ENCODE measurements around the gene SLC39A1. TPM values are rescaled to one million over a fixed set of nuclear protein-coding genes. Genes with fewer than 3 reads are reported as not detected.
A peak's percentile ranks its signal among the peaks of the same experiment; 100 is the strongest.

Gene SLC39A1
- total and polyA plus RNA-seq, 2 experiments from 2014 or later, result 87.3 to 220 TPM

DNA sequence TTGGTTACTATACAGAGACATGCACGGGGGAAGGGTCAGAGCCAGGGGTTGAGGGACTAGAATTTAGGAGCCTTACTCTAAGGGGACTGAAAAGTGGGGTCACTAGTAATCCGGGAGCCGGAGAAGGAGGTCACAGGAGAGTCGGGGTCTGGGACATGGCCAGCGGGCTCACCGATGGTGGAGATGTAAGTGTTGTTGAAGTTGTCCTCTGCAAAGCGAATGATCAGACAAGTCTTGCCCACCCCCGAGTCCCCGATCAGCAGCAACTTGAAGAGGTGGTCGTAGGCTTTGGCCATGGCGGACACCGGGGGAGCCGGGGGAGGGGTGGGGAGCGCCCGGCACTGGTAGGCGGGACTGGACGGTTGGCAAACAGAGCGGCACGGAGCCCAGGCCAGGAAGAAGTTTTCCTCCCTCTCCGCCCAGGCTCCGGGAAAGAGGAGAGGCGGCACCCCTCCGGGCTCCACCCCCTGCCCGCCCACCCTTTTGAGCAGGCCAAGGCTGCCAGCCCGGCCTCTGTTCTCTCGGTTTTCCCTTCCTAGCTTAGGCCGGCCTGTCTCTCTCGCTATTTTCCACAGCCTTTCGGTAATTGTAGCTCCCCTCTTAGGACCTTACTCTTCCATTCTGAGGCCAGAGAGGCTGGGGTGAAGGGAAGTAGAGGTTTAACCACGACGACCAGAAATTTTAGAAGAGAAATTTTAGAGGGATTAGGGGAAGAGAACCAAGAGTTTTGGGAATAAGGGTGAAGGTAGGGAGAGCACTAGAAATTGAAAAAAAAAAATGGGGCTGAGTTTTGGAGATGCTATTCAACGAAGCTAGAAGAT, 22.8 kb upstream of the SLC39A1 start, which contains the start of gene RAB13:
Gene RAB13 (minus strand): TSS at position 399 of the 821 bp plus-strand sequence. CDS start 103 bp downstream, at position 296.
- peaks cover 24% of the 10 kb centered on the region for H3K79me2 ChIP-seq (replicated peaks; ENCODE audit: insufficient read depth)
- TF ChIP-seq POLR2AphosphoS5 (IDR thresholded peaks at IDR 0.05; ENCODE audit: low read depth), result peak; percentile 40; the same call in 1 of the 2 replicates
- TF ChIP-seq CREB1 (CRISPR knock-in tag; IDR thresholded peaks at IDR 0.05; ENCODE audit: low read depth), result no peak
- peaks cover 12% of the 10 kb centered on the region for H3K36me3 ChIP-seq (ENCODE audit: insufficient read depth)
- peak; percentile 86 for ATAC-seq
- peak within 1 kb of the TSS; percentile 80 for H3K4me3 ChIP-seq
- no peaks in the 10 kb centered on the region for H3K27me3 ChIP-seq (ENCODE audit: insufficient read depth)
- peak within 1 kb of the TSS; percentile 94 for H3K27ac Mint-ChIP-seq
- peaks cover 21% of the 10 kb centered on the region for H3K27me3 Mint-ChIP-seq (ENCODE audit: insufficient read depth, low read depth, poor library complexity)
- no peaks in the 10 kb centered on the region for H3K9me3 Mint-ChIP-seq
- H3K4me1 ChIP-seq (ENCODE audit: insufficient read depth), result peaks cover 6% of the 10 kb centered on the region
- H3K4me1 Mint-ChIP-seq, result peaks cover 20% of the 10 kb centered on the region
- H2AFZ ChIP-seq, result peak within 1 kb of the TSS; percentile 78; the same call in 1 of the 2 replicates
- peak within 1 kb of the TSS; percentile 92 for H3K4me3 Mint-ChIP-seq
- H3F3A ChIP-seq (replicated peaks; ENCODE audit: low read depth), result peaks cover 5% of the 10 kb centered on the region
- DNase-seq (ENCODE audit: low spot score), result peak; percentile 91
- H4K20me1 ChIP-seq (replicated peaks; ENCODE audit: insufficient read depth), result peaks cover 8% of the 10 kb centered on the region
- H3K27ac ChIP-seq (ENCODE audit: low read depth), result peak within 1 kb of the TSS; percentile 83
- H3K4me2 ChIP-seq, result peak within 1 kb of the TSS; percentile 85
- H3K36me3 Mint-ChIP-seq (ENCODE audit: low read depth), result peaks cover 41% of the 10 kb centered on the region
- H3K9me2 ChIP-seq (ENCODE audit: insufficient read depth), result no peaks in the 10 kb centered on the region

DNA sequence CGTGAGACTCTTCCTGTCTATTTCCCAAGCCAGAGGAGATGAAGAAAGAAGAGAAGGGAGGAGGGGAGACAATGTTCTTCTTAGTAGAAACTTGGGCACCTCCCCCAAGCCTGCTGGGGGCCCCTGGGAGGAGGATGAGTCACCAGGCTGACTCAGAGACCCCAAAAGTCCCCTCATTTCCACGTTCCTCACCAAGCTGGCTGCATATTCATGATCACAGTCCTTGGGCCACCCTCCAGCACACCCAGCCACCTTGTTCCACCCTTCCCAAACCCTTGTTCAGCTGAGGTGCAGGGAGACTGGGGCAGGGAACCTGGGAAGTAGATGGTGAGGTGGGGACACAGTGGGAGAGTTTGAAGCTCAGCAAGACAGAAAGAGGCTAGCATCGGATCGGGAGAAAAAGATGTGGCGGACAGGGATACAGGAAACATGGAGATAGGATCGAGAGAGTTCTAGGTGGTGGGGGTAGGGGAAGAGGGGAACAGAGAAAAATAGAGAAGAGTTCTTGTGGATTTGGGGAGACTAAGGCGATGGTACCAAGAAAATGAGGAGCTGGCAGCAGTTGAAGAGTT, 22.1 kb upstream of the SLC39A1 start:
- H3K27ac ChIP-seq (ENCODE audit: low read depth), result peak overlapping the region; percentile 73; the same call in 1 of the 2 replicates
- Mint-ChIP-seq H3K27me3 (ENCODE audit: insufficient read depth, low read depth, poor library complexity) (peaks cover 15% of the 10 kb centered on the region), H3K4me3 (peak overlapping the region; percentile 92), H3K4me1 (peaks cover 19% of the 10 kb centered on the region), H3K36me3 (ENCODE audit: low read depth) (peaks cover 37% of the 10 kb centered on the region), H3K27ac (peak overlapping the region; percentile 92), H3K9me3 (no peaks in the 10 kb centered on the region)
- no peaks in the 10 kb centered on the region for H3K27me3 ChIP-seq (ENCODE audit: insufficient read depth)
- peak; percentile 24 for ATAC-seq
- TF ChIP-seq EZH2 (IDR thresholded peaks at IDR 0.05; ENCODE audit: low read depth, unreplicated experiment) (no peak), POLR2AphosphoS5 (IDR thresholded peaks at IDR 0.05; ENCODE audit: low read depth) (peak; percentile 53), JUNB (IDR thresholded peaks at IDR 0.05; ENCODE audit: unreplicated experiment) (no peak), STAT1 (IDR thresholded peaks at IDR 0.05; ENCODE audit: unreplicated experiment) (no peak)
- TF ChIP-seq, protein P1, sequence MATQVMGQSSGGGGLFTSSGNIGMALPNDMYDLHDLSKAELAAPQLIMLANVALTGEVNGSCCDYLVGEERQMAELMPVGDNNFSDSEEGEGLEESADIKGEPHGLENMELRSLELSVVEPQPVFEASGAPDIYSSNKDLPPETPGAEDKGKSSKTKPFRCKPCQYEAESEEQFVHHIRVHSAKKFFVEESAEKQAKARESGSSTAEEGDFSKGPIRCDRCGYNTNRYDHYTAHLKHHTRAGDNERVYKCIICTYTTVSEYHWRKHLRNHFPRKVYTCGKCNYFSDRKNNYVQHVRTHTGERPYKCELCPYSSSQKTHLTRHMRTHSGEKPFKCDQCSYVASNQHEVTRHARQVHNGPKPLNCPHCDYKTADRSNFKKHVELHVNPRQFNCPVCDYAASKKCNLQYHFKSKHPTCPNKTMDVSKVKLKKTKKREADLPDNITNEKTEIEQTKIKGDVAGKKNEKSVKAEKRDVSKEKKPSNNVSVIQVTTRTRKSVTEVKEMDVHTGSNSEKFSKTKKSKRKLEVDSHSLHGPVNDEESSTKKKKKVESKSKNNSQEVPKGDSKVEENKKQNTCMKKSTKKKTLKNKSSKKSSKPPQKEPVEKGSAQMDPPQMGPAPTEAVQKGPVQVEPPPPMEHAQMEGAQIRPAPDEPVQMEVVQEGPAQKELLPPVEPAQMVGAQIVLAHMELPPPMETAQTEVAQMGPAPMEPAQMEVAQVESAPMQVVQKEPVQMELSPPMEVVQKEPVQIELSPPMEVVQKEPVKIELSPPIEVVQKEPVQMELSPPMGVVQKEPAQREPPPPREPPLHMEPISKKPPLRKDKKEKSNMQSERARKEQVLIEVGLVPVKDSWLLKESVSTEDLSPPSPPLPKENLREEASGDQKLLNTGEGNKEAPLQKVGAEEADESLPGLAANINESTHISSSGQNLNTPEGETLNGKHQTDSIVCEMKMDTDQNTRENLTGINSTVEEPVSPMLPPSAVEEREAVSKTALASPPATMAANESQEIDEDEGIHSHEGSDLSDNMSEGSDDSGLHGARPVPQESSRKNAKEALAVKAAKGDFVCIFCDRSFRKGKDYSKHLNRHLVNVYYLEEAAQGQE (IDR thresholded peaks at IDR 0.05; ENCODE audit: unreplicated experiment), result no peak
- TF ChIP-seq, protein P2, sequence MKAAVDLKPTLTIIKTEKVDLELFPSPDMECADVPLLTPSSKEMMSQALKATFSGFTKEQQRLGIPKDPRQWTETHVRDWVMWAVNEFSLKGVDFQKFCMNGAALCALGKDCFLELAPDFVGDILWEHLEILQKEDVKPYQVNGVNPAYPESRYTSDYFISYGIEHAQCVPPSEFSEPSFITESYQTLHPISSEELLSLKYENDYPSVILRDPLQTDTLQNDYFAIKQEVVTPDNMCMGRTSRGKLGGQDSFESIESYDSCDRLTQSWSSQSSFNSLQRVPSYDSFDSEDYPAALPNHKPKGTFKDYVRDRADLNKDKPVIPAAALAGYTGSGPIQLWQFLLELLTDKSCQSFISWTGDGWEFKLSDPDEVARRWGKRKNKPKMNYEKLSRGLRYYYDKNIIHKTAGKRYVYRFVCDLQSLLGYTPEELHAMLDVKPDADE (IDR thresholded peaks at IDR 0.05), result no peak
- peak overlapping the region; percentile 80 for H3K4me3 ChIP-seq
- peak; percentile 56 for DNase-seq (ENCODE audit: low spot score)
- peaks cover 4% of the 10 kb centered on the region; the same call in 1 of the 2 replicates for H3F3A ChIP-seq (replicated peaks; ENCODE audit: low read depth)
- H3K36me3 ChIP-seq (ENCODE audit: insufficient read depth), result peaks cover 10% of the 10 kb centered on the region
- H3K9me2 ChIP-seq (ENCODE audit: insufficient read depth), result no peaks in the 10 kb centered on the region
- H4K20me1 ChIP-seq (replicated peaks; ENCODE audit: insufficient read depth), result peaks cover 5% of the 10 kb centered on the region; the same call in 1 of the 2 replicates
- peak overlapping the region; percentile 50; the same call in 1 of the 2 replicates for H2AFZ ChIP-seq
- H3K79me2 ChIP-seq (replicated peaks; ENCODE audit: insufficient read depth), result peaks cover 18% of the 10 kb centered on the region; the same call in 1 of the 2 replicates
- H3K4me2 ChIP-seq, result peak overlapping the region; percentile 85
- peaks cover 6% of the 10 kb centered on the region for H3K4me1 ChIP-seq (ENCODE audit: insufficient read depth)
